ENCODE results near the gene KIAA1217.

KIAA1217 gene

DNA sequence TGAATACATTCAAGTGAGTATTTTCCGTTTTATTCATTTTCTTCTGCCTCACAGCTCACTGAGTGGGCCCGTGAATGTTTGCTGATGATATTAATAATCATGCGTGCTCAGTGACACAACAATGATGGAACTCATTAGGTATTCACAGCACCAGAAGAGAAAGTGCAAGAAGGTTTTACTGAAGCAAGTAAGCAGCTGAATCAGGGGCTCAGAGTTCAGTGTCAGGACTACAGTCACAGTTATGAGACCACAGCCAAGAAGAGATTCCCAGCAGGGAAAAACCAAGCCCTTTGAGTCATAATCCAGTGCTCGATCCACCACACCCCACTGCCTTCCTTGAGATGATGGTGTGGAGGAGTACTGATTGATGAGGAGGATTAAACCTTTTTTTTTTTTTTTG, 247.4 kb downstream of the KIAA1217 start:
- Histone ChIP-seq H3K4me3 (ENCODE audit: low read length) (no peak overlapping the region), H3K27ac (ENCODE audit: low read depth, low read length) (no peak overlapping the region), H3K4me2 (ENCODE audit: low read length) (no peak overlapping the region)

DNA sequence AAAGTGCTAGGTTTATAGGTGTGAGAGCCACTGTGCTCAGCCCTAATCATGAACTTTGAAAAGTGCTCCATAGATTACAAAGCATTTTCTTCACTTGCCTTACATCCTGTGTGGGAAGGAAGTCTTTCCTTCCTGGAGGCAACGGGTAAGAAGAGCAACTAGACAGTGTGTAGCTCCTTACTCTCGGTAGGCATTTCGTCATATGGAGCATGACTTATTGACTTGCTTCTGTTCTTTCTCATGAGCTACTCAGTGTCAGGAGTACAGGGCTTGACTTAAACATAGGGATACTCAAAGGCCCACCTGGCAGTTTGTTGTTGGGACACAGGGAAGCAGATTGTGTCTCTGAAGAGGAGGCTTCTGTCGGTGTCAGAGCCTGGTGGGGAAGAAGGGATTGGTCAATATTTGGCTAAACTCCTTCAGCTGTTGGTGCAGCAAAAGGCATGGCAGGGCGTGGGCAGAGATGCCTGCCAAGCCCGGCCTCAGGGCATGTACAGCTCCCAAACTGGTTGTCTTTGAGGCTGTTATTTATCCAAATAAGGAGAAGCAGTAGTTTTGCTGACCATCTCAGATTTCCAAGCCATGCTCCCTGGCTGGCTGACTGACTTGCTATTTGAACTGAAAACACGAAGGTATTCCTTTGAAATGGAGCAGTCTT, 248.9 kb downstream of the KIAA1217 start:
- Histone ChIP-seq H3K4me2 (ENCODE audit: low read length) (no peak overlapping the region), H3K9me3 (ENCODE audit: control insufficient read depth, insufficient read depth, low read length) (no peaks in the 10 kb centered on the region), H3K27me3 (ENCODE audit: control insufficient read depth, low read length) (peaks cover 2% of the 10 kb centered on the region; the same call in 1 of the 2 replicates), H3K4me3 (ENCODE audit: low read length) (no peak overlapping the region), H3K4me1 (ENCODE audit: control insufficient read depth, low read length) (no peaks in the 10 kb centered on the region), H3K27ac (ENCODE audit: low read depth, low read length) (no peak overlapping the region), H3F3A (ENCODE audit: control insufficient read depth, insufficient read depth) (no peaks in the 10 kb centered on the region), H4K20me1 (ENCODE audit: control insufficient read depth, insufficient read depth, low read depth, low read length) (no peaks in the 10 kb centered on the region), H3K36me3 (ENCODE audit: control insufficient read depth, low read length) (no peaks in the 10 kb centered on the region), H3K79me2 (ENCODE audit: control insufficient read depth, low read length) (no peaks in the 10 kb centered on the region), H3K9me2 (replicated peaks; ENCODE audit: control insufficient read depth, low read length) (no peaks in the 10 kb centered on the region)
- TF ChIP-seq EZH2phosphoT487 (IDR thresholded peaks at IDR 0.05; ENCODE audit: borderline replicate concordance, low read length) = no peak
- TF ChIP-seq, protein P1, sequence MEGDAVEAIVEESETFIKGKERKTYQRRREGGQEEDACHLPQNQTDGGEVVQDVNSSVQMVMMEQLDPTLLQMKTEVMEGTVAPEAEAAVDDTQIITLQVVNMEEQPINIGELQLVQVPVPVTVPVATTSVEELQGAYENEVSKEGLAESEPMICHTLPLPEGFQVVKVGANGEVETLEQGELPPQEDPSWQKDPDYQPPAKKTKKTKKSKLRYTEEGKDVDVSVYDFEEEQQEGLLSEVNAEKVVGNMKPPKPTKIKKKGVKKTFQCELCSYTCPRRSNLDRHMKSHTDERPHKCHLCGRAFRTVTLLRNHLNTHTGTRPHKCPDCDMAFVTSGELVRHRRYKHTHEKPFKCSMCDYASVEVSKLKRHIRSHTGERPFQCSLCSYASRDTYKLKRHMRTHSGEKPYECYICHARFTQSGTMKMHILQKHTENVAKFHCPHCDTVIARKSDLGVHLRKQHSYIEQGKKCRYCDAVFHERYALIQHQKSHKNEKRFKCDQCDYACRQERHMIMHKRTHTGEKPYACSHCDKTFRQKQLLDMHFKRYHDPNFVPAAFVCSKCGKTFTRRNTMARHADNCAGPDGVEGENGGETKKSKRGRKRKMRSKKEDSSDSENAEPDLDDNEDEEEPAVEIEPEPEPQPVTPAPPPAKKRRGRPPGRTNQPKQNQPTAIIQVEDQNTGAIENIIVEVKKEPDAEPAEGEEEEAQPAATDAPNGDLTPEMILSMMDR (IDR thresholded peaks at IDR 0.05; ENCODE audit: low read depth, low read length, poor library complexity, severe bottlenecking) = no peak

More for the DNA sequence above, 247.4 kb downstream of the KIAA1217 start:
- Histone ChIP-seq H3F3A (ENCODE audit: control insufficient read depth, insufficient read depth) (no peaks in the 10 kb centered on the region), H3K9me3 (ENCODE audit: control insufficient read depth, insufficient read depth, low read length) (no peaks in the 10 kb centered on the region), H3K36me3 (ENCODE audit: control insufficient read depth, low read length) (no peaks in the 10 kb centered on the region), H4K20me1 (ENCODE audit: control insufficient read depth, insufficient read depth, low read depth, low read length) (no peaks in the 10 kb centered on the region), H3K9me2 (replicated peaks; ENCODE audit: control insufficient read depth, low read length) (no peaks in the 10 kb centered on the region), H3K4me1 (ENCODE audit: control insufficient read depth, low read length) (no peaks in the 10 kb centered on the region), H3K27me3 (ENCODE audit: control insufficient read depth, low read length) (peaks cover 3% of the 10 kb centered on the region; the same call in 1 of the 2 replicates), H3K79me2 (ENCODE audit: control insufficient read depth, low read length) (no peaks in the 10 kb centered on the region)
- no peak for TF ChIP-seq EZH2phosphoT487 (IDR thresholded peaks at IDR 0.05; ENCODE audit: borderline replicate concordance, low read length)
- TF ChIP-seq, protein P1 (IDR thresholded peaks at IDR 0.05; ENCODE audit: low read depth, low read length, poor library complexity, severe bottlenecking) = no peak

DNA sequence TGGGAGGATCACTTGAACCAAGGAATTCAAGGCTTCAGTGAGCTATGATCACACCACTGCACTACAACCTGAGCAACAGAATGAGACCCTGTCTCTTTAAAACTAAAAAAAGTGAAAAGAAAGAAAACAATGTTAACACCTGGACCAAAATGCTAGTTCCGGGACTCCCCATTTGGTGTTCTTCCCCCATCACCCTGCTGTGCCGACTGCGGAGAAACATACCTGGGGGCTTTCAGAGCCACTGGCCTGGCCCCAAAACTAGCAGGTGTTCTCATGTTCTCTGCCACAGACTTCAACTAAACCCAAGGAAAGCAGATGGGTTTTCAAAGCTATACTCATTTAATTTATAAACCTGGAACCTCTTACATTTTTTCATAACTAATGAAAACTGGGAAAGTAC, 250.9 kb downstream of the KIAA1217 start:
- H3K4me2 ChIP-seq (ENCODE audit: low read length) = no peak overlapping the region
- H3K4me3 ChIP-seq (ENCODE audit: low read length) = no peak overlapping the region
- no peaks in the 10 kb centered on the region for H3K9me2 ChIP-seq (replicated peaks; ENCODE audit: control insufficient read depth, low read length)
- no peaks in the 10 kb centered on the region for H3K36me3 ChIP-seq (ENCODE audit: control insufficient read depth, low read length)
- H3K27me3 ChIP-seq (ENCODE audit: control insufficient read depth, low read length) = no peaks in the 10 kb centered on the region
- no peak overlapping the region for H3K27ac ChIP-seq (ENCODE audit: low read depth, low read length)
- no peaks in the 10 kb centered on the region for H4K20me1 ChIP-seq (ENCODE audit: control insufficient read depth, insufficient read depth, low read depth, low read length)
- H3K9me3 ChIP-seq (ENCODE audit: control insufficient read depth, insufficient read depth, low read length) = no peaks in the 10 kb centered on the region
- H3K4me1 ChIP-seq (ENCODE audit: control insufficient read depth, low read length) = no peaks in the 10 kb centered on the region
- no peaks in the 10 kb centered on the region for H3F3A ChIP-seq (ENCODE audit: control insufficient read depth, insufficient read depth)
- TF ChIP-seq, protein P1 (IDR thresholded peaks at IDR 0.05; ENCODE audit: low read depth, low read length, poor library complexity, severe bottlenecking) = no peak
- no peak for TF ChIP-seq EZH2phosphoT487 (IDR thresholded peaks at IDR 0.05; ENCODE audit: borderline replicate concordance, low read length)
- no peaks in the 10 kb centered on the region for H3K79me2 ChIP-seq (ENCODE audit: control insufficient read depth, low read length)
